Kasumi-1 (cell line): Measurements from ENCODE around the gene FLNA.
"Not testable (repeated sequence)": the region's sequence is repeated elsewhere in the genome, so short reads cannot be mapped to it uniquely, and the experiment has no call there.

Experiments
- DNase-seq, 2 experiments: peaks; one replicate each; lab custom pipeline; 2025; lab: John Stamatoyannopoulos, UW

The FLNA gene

GRCh38 chrX:154308108-154308946 lies 66.1 kb downstream of the FLNA start:
- peak; percentile 30 for DNase-seq

- DNase-seq: no peak
Measured at GRCh38 chrX:154307202-154307601, 67.2 kb downstream of the FLNA start.

- DNase-seq: no peak
Measured at GRCh38 chrX:154305541-154306205, 68.8 kb downstream of the FLNA start.

GRCh38 chrX:154304846-154305245 lies 69.6 kb downstream of the FLNA start:
- no peak for DNase-seq

- no peak for DNase-seq
Measured at GRCh38 chrX:154303476-154303875, 71.0 kb downstream of the FLNA start.

- DNase-seq: not testable (repeated sequence)
Measured at GRCh38 chrX:154302998-154303397, 71.4 kb downstream of the FLNA start.

GRCh38 chrX:154300816-154301215 lies 73.6 kb downstream of the FLNA start:
- DNase-seq: no peak
